ENCODE measurements around the gene GPR39.

Gene GPR39

GRCh38 chr2:132448771-132449170 lies 32.2 kb downstream of the GPR39 start:
- DNase-seq: no peak

DNA sequence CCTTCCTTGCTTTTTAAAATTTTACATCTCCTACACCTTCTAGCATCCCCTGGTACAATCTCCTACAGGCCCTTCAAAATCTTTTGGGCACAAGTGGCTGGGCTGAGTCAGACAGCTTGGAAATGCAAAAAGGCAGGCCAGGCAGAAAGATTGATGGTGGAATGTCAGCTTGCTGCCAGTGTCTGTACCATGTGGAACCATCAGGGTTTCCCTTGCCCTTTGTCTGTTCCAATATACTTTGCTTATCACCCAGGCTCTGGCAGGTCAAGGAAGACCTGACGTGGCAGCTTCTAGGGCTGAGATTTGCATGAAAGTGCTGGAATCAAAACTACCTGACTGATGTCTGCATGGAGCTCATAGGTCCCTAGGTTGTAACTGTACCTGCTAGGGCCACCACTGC lies 33.3 kb downstream of the GPR39 start:
- DNase-seq: no peak

DNA sequence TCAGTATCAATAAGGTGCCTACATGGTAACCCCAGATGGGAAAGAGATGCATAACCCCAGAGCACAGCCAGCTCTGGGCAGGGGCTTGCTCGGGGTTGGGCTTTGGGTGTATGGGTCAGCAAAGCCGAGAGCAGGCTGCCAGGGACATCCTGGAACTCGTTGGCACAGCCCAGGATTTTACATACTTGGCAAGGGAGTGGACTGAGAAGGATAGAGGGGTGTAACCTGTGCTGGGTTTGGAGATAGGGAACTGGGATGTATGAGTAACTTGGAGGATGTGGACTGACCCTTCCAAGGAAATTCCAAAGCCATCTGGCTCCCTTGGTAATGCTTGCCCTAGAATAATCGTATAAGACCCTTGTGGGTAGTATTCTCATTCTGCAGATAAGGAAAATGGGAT lies 44.2 kb downstream of the GPR39 start:
- DNase-seq: no peak

DNA sequence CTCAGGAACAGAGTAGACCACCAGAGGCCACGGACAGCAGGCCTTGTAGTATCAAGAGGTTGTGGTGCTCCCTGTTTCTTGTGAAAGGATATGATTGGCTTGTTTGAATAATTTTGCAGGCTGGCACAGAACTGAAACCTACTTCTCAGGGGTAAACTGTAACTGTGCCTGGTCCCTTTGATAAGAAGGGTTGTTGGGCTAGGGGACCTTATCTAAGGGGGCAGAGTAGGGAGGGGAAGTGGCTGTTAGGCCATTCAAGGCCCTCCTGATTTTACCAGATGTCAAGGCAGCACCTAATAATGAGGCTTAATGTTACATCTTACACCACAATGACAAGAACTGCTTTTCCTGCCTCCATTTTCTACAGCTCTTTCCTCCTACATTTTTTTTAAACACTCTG lies 45.6 kb downstream of the GPR39 start:
- DNase-seq: no peak

DNA sequence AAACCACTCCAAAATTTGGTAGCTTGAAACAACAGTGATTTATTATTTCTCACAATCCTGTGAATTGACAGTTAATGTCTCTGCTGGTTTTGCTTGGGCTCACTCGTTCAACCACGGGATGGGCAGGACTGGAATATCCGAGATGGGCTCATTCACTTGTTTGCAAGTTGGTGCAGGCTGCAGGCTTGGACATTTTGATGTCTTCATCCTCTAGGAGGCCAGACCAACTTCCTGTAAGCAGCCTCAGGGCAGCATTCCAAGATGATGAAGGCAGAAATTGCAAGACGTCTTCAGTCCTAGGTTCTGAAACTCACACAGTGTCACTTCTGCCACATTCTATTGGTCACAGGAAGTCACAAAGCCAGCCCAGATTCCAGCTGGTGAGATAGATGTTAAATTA lies 47.1 kb downstream of the GPR39 start:
- no peak for DNase-seq

DNA sequence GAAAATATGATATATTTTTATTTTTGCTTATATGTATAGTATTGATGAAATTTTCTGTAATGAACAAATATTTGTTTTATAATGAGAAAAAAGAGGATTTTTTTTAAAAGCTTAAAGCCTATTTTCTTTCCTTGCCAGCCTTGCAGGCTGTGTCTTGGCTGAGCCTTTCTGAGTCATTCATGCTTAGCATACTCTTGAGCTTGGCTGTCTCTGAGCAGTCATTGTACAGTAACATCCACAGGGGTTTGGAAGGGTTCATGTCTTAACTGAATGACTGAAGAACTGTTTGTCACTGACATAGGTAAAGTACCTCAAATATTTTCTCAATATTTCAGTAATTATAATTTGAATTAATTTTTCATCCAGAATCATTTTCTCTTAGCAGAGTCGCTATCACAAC lies 49.3 kb downstream of the GPR39 start:
- DNase-seq: no peak

DNA sequence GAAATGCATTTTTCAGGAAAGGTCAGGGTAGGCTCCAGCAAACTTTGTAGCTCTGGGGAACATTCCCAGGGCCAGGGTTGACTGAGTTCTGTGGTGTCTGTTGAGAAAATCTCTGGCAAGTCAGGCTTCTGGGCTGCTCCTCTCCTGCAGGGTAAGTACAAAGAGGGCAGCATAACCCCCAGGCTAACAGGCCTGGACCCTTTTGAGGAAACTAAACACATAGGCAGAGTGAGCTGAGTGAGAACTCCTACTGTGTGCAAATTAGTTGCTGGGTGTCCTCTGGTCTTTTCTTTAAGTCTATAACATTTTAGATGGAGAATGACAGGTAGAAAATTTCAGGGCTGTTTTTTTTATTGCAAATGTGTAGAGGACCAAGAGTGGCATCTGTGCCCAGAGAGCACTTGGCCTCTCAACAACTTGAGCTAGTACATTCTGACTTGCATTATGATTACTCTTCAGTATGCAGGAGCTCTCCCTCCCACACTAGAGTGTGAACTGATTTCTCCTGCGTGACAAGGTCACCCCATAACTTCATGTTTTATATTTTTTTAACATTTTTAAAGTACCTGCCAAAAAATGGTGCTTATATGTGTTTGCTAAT lies 49.9 kb downstream of the GPR39 start:
- no peak for DNase-seq

- no peak for DNase-seq
Measured at GRCh38 chr2:132468821-132469675, 52.4 kb downstream of the GPR39 start.

- DNase-seq: no peak
Measured at GRCh38 chr2:132470746-132471145, 54.1 kb downstream of the GPR39 start.

DNA sequence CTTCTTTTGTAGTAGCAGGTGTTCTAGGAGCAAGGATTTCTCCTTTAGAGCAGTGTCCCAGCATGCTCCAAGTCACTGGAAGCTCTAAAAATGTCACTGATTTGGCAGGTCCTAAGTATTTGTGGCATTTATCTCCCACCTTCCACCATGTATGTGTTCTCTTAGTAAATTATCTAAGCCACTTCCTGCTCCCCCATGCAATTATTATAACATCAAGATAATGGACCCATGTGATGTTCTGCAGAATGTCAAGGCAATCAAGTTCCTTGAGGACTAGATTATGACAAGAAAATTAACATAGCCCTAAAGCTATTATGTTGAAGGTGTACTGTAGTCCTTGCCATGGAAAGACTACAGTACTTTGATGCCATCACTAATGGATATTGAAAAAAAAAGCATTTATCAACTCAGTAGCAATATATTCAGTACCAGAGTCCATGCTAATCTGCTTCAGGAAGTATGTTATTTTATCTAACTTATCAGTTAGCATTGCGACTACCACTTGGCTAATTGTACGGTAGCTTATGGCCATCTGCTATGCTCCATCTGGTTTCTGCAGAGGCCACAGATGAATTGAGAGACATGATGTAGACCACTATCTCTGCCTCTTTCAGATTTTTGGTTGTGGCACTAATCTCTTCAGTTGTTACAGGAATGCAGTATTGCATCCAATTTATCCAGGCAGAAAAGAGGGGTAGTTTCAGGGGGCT lies 56.7 kb downstream of the GPR39 start:
- no peak for DNase-seq

GRCh38 chr2:132475615-132476014 lies 59.0 kb downstream of the GPR39 start:
- no peak for DNase-seq

DNA sequence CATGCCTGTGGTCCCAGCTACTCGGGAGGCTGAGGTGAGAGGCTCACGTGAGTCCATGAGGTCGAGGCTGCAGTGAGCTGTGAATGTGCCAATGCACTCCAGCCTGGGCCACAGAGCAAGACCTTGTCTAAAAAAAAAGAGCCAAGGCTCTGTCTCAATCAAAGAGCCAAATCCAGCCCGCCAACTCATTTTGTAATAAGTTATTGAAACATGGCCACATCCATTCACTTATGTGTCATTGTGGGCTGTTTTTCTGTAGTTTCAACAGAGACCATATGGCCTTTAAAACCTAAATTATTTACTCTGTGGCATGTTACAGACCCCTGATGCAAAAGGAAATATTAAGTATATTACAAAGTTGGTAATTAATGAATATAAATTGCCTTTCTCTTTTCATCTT lies 60.8 kb downstream of the GPR39 start:
- DNase-seq: no peak

- no peak for DNase-seq
Measured at GRCh38 chr2:132477962-132478361, 61.4 kb downstream of the GPR39 start.

DNA sequence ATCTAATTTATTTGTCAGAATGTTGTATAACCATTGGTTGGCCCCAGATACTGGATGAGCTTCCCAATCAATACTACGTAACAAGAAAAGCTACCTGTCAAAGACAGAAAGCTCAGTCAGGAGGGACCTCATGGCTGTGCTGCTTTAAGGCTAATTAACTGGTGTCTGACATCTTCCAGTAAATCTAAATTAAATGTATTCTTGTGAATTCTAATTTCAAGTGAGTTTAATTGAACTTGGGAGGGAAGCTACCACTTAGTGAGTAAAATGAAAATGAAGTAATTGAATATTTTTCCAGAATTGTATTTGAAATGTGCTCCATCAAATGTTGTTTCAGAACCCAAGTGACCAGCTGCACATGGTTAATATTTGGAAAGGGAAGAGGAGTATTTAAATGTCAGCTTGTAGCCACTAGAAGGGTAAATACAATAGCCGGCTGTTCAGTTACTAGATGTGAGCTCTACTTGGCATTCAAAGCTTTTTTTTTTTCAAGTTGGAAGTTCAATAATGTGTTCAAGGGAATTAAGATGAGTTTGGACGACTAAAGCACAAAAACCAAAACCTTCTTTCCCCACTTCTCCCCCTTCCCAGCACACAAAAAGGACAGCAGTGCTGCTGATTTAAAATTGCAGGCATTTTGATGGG lies 62.0 kb downstream of the GPR39 start:
- no peak for DNase-seq

GRCh38 chr2:132479155-132479554 lies 62.5 kb downstream of the GPR39 start:
- no peak for DNase-seq

- DNase-seq: no peak
Measured at GRCh38 chr2:132482821-132483220, 66.2 kb downstream of the GPR39 start.

DNA sequence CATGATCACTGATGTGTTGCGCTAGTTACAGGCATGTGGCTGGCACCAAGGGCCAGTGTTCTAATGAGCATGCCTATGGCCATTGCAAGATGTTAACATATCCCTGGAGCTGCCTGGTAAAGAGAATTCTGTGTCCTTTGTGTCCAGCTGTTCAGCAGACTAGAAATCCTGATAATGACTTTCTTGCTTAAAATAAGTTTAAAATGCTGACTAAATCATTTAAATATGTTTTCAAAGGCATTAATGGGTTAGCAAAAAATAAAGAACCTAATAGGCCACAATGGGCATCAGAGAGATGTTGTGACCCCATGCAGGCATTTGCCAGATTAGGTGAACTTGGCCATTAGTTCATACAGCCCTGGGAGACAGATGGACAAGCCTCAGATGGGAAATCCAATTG lies 67.5 kb downstream of the GPR39 start:
- no peak for DNase-seq

- DNase-seq: no peak
Measured at GRCh38 chr2:132488491-132488890, 71.9 kb downstream of the GPR39 start.

DNA sequence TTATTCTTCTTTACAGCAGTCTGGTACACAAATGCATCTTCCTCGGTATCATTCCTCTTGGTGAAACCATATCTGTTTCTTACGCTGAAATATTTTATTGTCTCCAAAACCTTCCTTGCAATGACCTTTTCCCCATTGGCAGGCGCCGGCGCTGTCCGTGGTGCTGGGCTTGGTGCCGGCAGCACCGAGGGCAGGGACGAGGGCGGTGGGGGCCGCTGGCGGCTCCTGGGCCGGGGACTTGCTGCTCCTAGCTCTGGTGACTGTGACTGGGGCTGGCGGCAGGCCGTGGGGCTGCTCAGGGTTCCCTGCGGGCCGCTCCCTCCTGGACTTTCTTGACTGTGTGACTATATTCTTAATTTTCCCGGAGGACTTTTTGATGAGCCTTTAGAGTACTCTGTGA lies 72.5 kb downstream of the GPR39 start:
- DNase-seq: no peak

- DNase-seq: no peak
Measured at GRCh38 chr2:132495881-132496280, 79.3 kb downstream of the GPR39 start.

DNA sequence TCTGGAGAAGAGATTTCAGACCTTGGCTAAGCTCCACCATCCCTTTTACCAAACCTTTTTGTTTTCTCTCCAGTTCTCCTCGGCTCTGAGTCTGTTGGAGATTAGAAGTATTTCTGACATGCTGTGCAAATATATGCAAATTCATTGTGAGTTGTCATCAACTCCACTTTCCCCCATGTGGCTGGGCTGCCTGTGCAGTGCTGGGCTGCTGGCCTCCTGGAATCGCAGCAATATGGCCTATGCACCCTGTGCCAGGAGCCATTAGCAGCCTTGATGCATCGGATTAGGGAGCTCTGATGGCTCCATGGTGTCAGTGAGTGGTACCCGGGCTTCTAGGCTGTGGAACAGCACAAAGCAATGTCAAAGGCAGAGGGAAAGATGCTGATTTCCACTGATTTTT lies 80.0 kb downstream of the GPR39 start:
- no peak for DNase-seq

DNA sequence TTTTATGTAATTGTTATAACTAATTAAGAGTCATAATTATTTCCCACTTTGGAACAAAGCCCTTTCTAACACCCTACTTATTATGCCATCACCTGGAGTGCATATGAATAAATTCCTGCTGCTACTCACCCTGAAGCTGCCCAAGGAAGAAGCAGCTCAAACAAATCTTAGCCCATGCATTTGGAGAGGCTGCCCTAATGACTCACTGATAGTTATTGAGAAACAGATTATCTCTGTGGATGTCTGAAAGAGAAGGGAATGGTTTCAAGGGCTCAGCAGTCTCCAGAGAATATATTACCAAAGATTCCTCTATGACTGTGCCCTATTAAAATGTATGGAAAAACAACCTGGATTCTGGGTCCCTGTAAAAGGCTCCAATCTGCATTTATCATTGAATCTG lies 81.0 kb downstream of the GPR39 start:
- DNase-seq: no peak

- DNase-seq: no peak
Measured at GRCh38 chr2:132503701-132504100, 87.1 kb downstream of the GPR39 start.

- no peak for DNase-seq
Measured at GRCh38 chr2:132515010-132515409, 98.4 kb downstream of the GPR39 start.

Measured in COR-L47 (cell line).